Keratinocyte (primary cell): ENCODE results near the gene ABR. TPM values are rescaled to one million over a fixed set of nuclear protein-coding genes. Genes with fewer than 3 reads are reported as not detected.

ENCODE experiments used
- DNase-seq: peaks from one replicate; pipeline ENCODE4 v3.0.0-alpha.2; 2011; ENCODE audit warnings: low read depth, missing footprints, low spot score
- FAIRE-seq: peaks from 2 replicates; lab custom pipeline; 2011; peaks lifted over from hg19 to GRCh38; lab: Jason Lieb, UNC
- H2AFZ ChIP-seq: 2 replicates; pipeline ENCODE4 v1.6.0; 2012; ENCODE audit warnings: low read length, control low read depth, inconsistent platforms; ENCODE audit not compliant: control insufficient read depth
- H3K27ac ChIP-seq: 2 replicates; pipeline ENCODE4 v1.5.1; 2011; ENCODE audit warnings: low read length; ENCODE audit not compliant: control insufficient read depth, insufficient read depth
- H3K27me3 ChIP-seq: 3 replicates; pipeline ENCODE4 v1.6.0; 2011; ENCODE audit warnings: low read length; ENCODE audit not compliant: control insufficient read depth, insufficient read depth; ENCODE audit errors: extremely low read depth
- H3K36me3 ChIP-seq, 2 experiments: 2 replicates in 1 of 2; 3 replicates in 1 of 2; pipeline ENCODE4 v1.5.1; 2011; ENCODE audit warnings: low read length in 2 of 2, mild to moderate bottlenecking in 1 of 2; ENCODE audit not compliant: control insufficient read depth in 2 of 2, insufficient read depth in 2 of 2; ENCODE audit errors: extremely low read depth in 1 of 2
- H3K4me1 ChIP-seq: 3 replicates; pipeline ENCODE4 v1.5.1; 2011; ENCODE audit warnings: low read length; ENCODE audit not compliant: control insufficient read depth, insufficient read depth; ENCODE audit errors: extremely low read depth
- H3K4me2 ChIP-seq: 3 replicates; pipeline ENCODE4 v1.6.0; 2011; ENCODE audit warnings: low read depth, low read length; ENCODE audit not compliant: control insufficient read depth, insufficient read depth; ENCODE audit errors: extremely low read depth
- H3K4me3 ChIP-seq, 3 experiments: fragments of 200-600 bp in 1 of 3; sonication (generic) in 1 of 3; 2 replicates in 2 of 3; 3 replicates in 1 of 3; pipeline ENCODE4 v1.5.1; 2011 to 2016; ENCODE audit warnings: low read length in 3 of 3, mild to moderate bottlenecking in 3 of 3, control low read depth in 2 of 3, inconsistent platforms in 1 of 3, low read depth in 1 of 3, mixed read lengths in 1 of 3, mixed run types in 1 of 3, moderate library complexity in 1 of 3; ENCODE audit not compliant: control insufficient read depth in 2 of 3, insufficient read depth in 2 of 3; ENCODE audit errors: extremely low read depth in 1 of 3
- H3K79me2 ChIP-seq: 2 replicates; pipeline ENCODE4 v1.6.0; 2012; ENCODE audit warnings: low read length; ENCODE audit not compliant: control insufficient read depth, insufficient read depth
- H3K9ac ChIP-seq: 3 replicates; pipeline ENCODE4 v1.6.0; 2011; ENCODE audit warnings: low read length; ENCODE audit not compliant: control insufficient read depth, insufficient read depth; ENCODE audit errors: extremely low read depth
- H3K9me1 ChIP-seq: 3 replicates; pipeline ENCODE4 v1.6.0; 2011; ENCODE audit warnings: low read length; ENCODE audit not compliant: control insufficient read depth, insufficient read depth; ENCODE audit errors: extremely low read depth
- H3K9me3 ChIP-seq: 2 replicates; pipeline ENCODE4 v1.5.1; 2012; ENCODE audit warnings: low read depth, low read length; ENCODE audit not compliant: control insufficient read depth
- H4K20me1 ChIP-seq: 3 replicates; pipeline ENCODE4 v1.6.0; 2011; ENCODE audit warnings: low read length; ENCODE audit not compliant: control insufficient read depth, insufficient read depth; ENCODE audit errors: extremely low read depth
- EZH2 ChIP-seq: IDR thresholded peaks from one replicate; pipeline ENCODE4 v1.6.1; 2012; ENCODE audit warnings: inconsistent platforms, mild to moderate bottlenecking, low read length, moderate library complexity
- dilution Hi-C: fragments of 300-500 bp; cut with MboI; formaldehyde crosslinking; loops from one replicate; pipeline ENCODE4 v1.7.0; 2020; ENCODE audit warnings: low sequenced_read_pairs; ENCODE audit not compliant: extremely low pct_ligation_motif_present
- polyA plus RNA-seq, 5 experiments: library from polyadenylated mRNA; depleted of rRNA in 3 of 5; stranded (reverse) in 3 of 5; stranded (forward) in 1 of 5; unstranded in 1 of 5; fragments of >200 nt; gene quantifications; 1 replicate in 1 of 5; 2 replicates in 3 of 5; 3 replicates in 1 of 5; pipeline versions ENCODE4 v1.2.1 to v1.2.3, GENCODE V29; 2011 to 2012; ENCODE audit warnings: missing spikeins in 2 of 5, low read depth in 1 of 5, low replicate concordance in 1 of 5
- TF ChIP-seq, protein P1 (sequence below), 3 experiments: IDR thresholded peaks in 1 of 3; conservative IDR thresholded peaks in 1 of 3; optimal IDR thresholded peaks in 1 of 3; 2 replicates in 2 of 3; 3 replicates in 1 of 3; pipeline versions ENCODE3 to v1.5.1; 2011; ENCODE audit warnings: low read length in 3 of 3, mild to moderate bottlenecking in 3 of 3, moderate library complexity in 2 of 3, control low read depth in 1 of 3, inconsistent platforms in 1 of 3; ENCODE audit not compliant: insufficient read depth in 2 of 3; ENCODE audit errors: extremely low read depth in 1 of 3

The ABR gene
- polyA plus RNA-seq, 1 donor (not counting 4 experiments of a cell fraction or from before 2014, with no cell fraction given), result 17.3 TPM

- Histone ChIP-seq H3K79me2 (no peaks in the 10 kb centered on the region), H2AFZ (no peak overlapping the region), H4K20me1 (no peaks in the 10 kb centered on the region), H3K9me3 (no peaks in the 10 kb centered on the region), H3K4me3 (no peak overlapping the region), H3K27ac (no peak overlapping the region), H3K9ac (no peak overlapping the region), H3K4me1 (peaks cover 8% of the 10 kb centered on the region), H3K4me2 (no peak overlapping the region), H3K27me3 (peaks cover 42% of the 10 kb centered on the region), H3K36me3 (no peaks in the 10 kb centered on the region), H3K9me1 (no peaks in the 10 kb centered on the region)
- no peak for FAIRE-seq
- no peak for DNase-seq
- dilution Hi-C loops, result no loop called here
- TF ChIP-seq, protein P1, sequence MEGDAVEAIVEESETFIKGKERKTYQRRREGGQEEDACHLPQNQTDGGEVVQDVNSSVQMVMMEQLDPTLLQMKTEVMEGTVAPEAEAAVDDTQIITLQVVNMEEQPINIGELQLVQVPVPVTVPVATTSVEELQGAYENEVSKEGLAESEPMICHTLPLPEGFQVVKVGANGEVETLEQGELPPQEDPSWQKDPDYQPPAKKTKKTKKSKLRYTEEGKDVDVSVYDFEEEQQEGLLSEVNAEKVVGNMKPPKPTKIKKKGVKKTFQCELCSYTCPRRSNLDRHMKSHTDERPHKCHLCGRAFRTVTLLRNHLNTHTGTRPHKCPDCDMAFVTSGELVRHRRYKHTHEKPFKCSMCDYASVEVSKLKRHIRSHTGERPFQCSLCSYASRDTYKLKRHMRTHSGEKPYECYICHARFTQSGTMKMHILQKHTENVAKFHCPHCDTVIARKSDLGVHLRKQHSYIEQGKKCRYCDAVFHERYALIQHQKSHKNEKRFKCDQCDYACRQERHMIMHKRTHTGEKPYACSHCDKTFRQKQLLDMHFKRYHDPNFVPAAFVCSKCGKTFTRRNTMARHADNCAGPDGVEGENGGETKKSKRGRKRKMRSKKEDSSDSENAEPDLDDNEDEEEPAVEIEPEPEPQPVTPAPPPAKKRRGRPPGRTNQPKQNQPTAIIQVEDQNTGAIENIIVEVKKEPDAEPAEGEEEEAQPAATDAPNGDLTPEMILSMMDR (optimal IDR thresholded peaks at IDR 0.05 in 1 of 3, IDR thresholded peaks at IDR 0.05 in 1 of 3, conservative IDR thresholded peaks at IDR 0.05 in 1 of 3; ENCODE audit: extremely low read depth in 1 of 3, insufficient read depth in 2 of 3, low read length in 3 of 3), result no peak
- TF ChIP-seq EZH2, result no peak
Measured at GRCh38 chr17:1183171-1183873, 3.5 kb upstream of the ABR start.

GRCh38 chr17:1182811-1183170 is 3.0 kb upstream of the ABR start:
- H3K9me3 ChIP-seq, result no peaks in the 10 kb centered on the region
- H3K9me1 ChIP-seq, result no peaks in the 10 kb centered on the region
- no peaks in the 10 kb centered on the region for H3K36me3 ChIP-seq
- H2AFZ ChIP-seq, result no peak overlapping the region
- no peak overlapping the region for H3K4me2 ChIP-seq
- dilution Hi-C loops, result no loop called here
- TF ChIP-seq, protein P1 (optimal IDR thresholded peaks at IDR 0.05 in 1 of 3, IDR thresholded peaks at IDR 0.05 in 1 of 3, conservative IDR thresholded peaks at IDR 0.05 in 1 of 3; ENCODE audit: extremely low read depth in 1 of 3, insufficient read depth in 2 of 3, low read length in 3 of 3), result no peak
- TF ChIP-seq EZH2, result no peak
- no peak overlapping the region for H3K4me3 ChIP-seq
- peaks cover 8% of the 10 kb centered on the region for H3K4me1 ChIP-seq
- H4K20me1 ChIP-seq, result no peaks in the 10 kb centered on the region
- H3K9ac ChIP-seq, result no peak overlapping the region
- FAIRE-seq, result no peak
- no peak for DNase-seq
- H3K27ac ChIP-seq, result no peak overlapping the region
- H3K79me2 ChIP-seq, result no peaks in the 10 kb centered on the region
- H3K27me3 ChIP-seq, result peaks cover 43% of the 10 kb centered on the region
